Measurements from ENCODE around the gene CCR7. TPM values are rescaled to one million over a fixed set of nuclear protein-coding genes. Genes with fewer than 3 reads are reported as not detected.
A peak's percentile ranks its signal among the peaks of the same experiment; 100 is the strongest.

The CCR7 gene
- total and polyA plus RNA-seq, 2 of the 4 experiments (the other 2 are of a cell fraction) = 0.14 to 0.36 TPM

- peak overlapping the region; percentile 93 for H3K27ac ChIP-seq (ENCODE audit: insufficient read depth, low read length)
- H3K4me3 ChIP-seq (ENCODE audit: insufficient read depth, low read depth, low read length) = no peak overlapping the region
- no peak for ATAC-seq (ENCODE audit: low read depth)
Observed at GRCh38 chr17:40553694-40554534, 11.4 kb downstream of the CCR7 start.

More at GRCh38 chr17:40553694-40554534, 11.4 kb downstream of the CCR7 start:
- H2AFZ ChIP-seq (replicated peaks; ENCODE audit: low read length, poor library complexity) = peak overlapping the region; percentile 80
- in situ Hi-C loops (cut with MboI; ENCODE audit: low sequenced_read_pairs) = no loop called here
- peak overlapping the region; percentile 100 for H2BK120ac ChIP-seq (ENCODE audit: low read depth, low read length)
- DNase-seq = peak; percentile 43
- peak overlapping the region; percentile 96 for H3K18ac ChIP-seq (ENCODE audit: low read depth, low read length)
- peak overlapping the region; percentile 92; the same call in 2 of the 3 replicates for H2BK15ac ChIP-seq (ENCODE audit: low read depth, low read length)
- CTCF ChIA-PET = interaction anchor here (0.5 to 1.2 kb wide), 2 partner anchors 55 to 78 kb away, joined by 4 read pairs; no protein-coding TSS in a partner anchor
- H3K23ac ChIP-seq (ENCODE audit: low read depth, low read length) = peak overlapping the region; percentile 83
- H3K4me2 ChIP-seq (ENCODE audit: low read depth, low read length) = no peak overlapping the region
- peaks cover 57% of the 10 kb centered on the region for H3K4me1 ChIP-seq (ENCODE audit: control insufficient read depth, insufficient read depth, low read length)
- H3K9me3 ChIP-seq (ENCODE audit: control insufficient read depth, insufficient read depth, low read length) = no peaks in the 10 kb centered on the region
- no peaks in the 10 kb centered on the region for H4K20me1 ChIP-seq (ENCODE audit: insufficient read depth, low read length)
- H2BK5ac ChIP-seq (ENCODE audit: low read depth, low read length, poor library complexity, severe bottlenecking) = peak overlapping the region; percentile 99
- H3K79me1 ChIP-seq (ENCODE audit: low read depth in 1 of 2, low read length in 2 of 2) = peaks cover 12 to 37% of the 10 kb centered on the region in 2 experiments; a peak in 3 of 4 replicates
- no peaks in the 10 kb centered on the region for H3K27me3 ChIP-seq (ENCODE audit: control insufficient read depth, insufficient read depth, low read length)
- no peaks in the 10 kb centered on the region for H3K36me3 ChIP-seq (ENCODE audit: control insufficient read depth, insufficient read depth, low read length)
- POLR2A ChIA-PET (ENCODE audit: unreplicated experiment) = interaction anchor here (0.6 to 1.0 kb wide), 2 partner anchors 14 to 346 kb away, joined by 3 to 4 read pairs; no protein-coding TSS in a partner anchor
- peak overlapping the region; percentile 91 for H3K56ac ChIP-seq (ENCODE audit: extremely low read depth, insufficient read depth, low read length)
- H2AK9ac ChIP-seq (replicated peaks; ENCODE audit: low read depth, low read length, poor library complexity) = peak overlapping the region; percentile 86
- dilution Hi-C loops (cut with HindIII; ENCODE audit: low sequenced_read_pairs, unreplicated experiment) = no loop called here
- H2AK5ac ChIP-seq (ENCODE audit: low read depth, low read length) = peak overlapping the region; percentile 100
- H4K8ac ChIP-seq (ENCODE audit: low read depth in 2 of 2, low read length in 2 of 2) = peak overlapping the region; percentile 91 to 92
- intact Hi-C loops (cut with micrococcal nuclease) = no loop called here
- peak overlapping the region; percentile 100 for H4K91ac ChIP-seq (ENCODE audit: insufficient read depth, low read depth, low read length)
- peak overlapping the region; percentile 36 for H3K9ac ChIP-seq (ENCODE audit: low read depth, low read length)
- H3K9me1 ChIP-seq (ENCODE audit: insufficient read depth, low read length) = peaks cover 28% of the 10 kb centered on the region
- H3K14ac ChIP-seq (replicated peaks; ENCODE audit: low read depth, low read length) = peak overlapping the region; percentile 97
- BruUV-seq (replicated peaks) = no TSS peak
- H2BK20ac ChIP-seq (ENCODE audit: low read depth, low read length) = peak overlapping the region; percentile 99
- peak overlapping the region; percentile 99 for H3K4ac ChIP-seq (ENCODE audit: low read depth, low read length)
- TF ChIP-seq POLR2A (IDR thresholded peaks at IDR 0.05; ENCODE audit: low read depth, low read length) (no peak), CTCF (conservative IDR thresholded peaks at IDR 0.05; ENCODE audit: low read depth, low read length) (no peak), NFE2L2 (IDR thresholded peaks at IDR 0.05; ENCODE audit: low read depth, low read length) (no peak), RFX5 (IDR thresholded peaks at IDR 0.05; ENCODE audit: low read depth, low read length) (no peak)
- 67% methylated on average over 6 of the region's 19 CpGs; no CpG with 5 or more reads in 1 of the 2 experiments for WGBS, 2 experiments (ENCODE audit: extremely low coverage in 2 of 2, insufficient read length in 1 of 2)
- H4K5ac ChIP-seq (ENCODE audit: low read depth, low read length) = peak overlapping the region; percentile 92

Data from IMR-90 (cell line).